ENCODE results near the gene OR11L1. TPM values are rescaled to one million over a fixed set of nuclear protein-coding genes. Genes with fewer than 3 reads are reported as not detected.
A peak's percentile ranks its signal among the peaks of the same experiment; 100 is the strongest.

The OR11L1 gene
- total RNA-seq: not detected
- not detected for polyA plus RNA-seq

GRCh38 chr1:247841796-247842195 is at the start of gene OR11L1:
Gene OR11L1 (minus strand): TSS chr1:247841896. CDS start chr1:247841896, 0 bp downstream.
- H3K27ac Mint-ChIP-seq: peak within 1 kb of the TSS in 1 of 3 donors; percentile 38
- peaks cover 0 to 2% (median 0%) of the 10 kb centered on the region in 4 donors for H3K4me1 Mint-ChIP-seq
- Histone ChIP-seq H3K27me3 (ENCODE audit: control insufficient read depth, insufficient read depth, low read length) (no peaks in the 10 kb centered on the region), H3K27ac (ENCODE audit: insufficient read depth, low read length, poor library complexity, severe bottlenecking) (no peak within 1 kb of the TSS), H3K4me1 (ENCODE audit: control insufficient read depth, insufficient read depth, low read length, poor library complexity, severe bottlenecking) (no peaks in the 10 kb centered on the region), H3K9me3 (ENCODE audit: control insufficient read depth in 2 of 2, low read length in 2 of 2) (no peaks in the 10 kb centered on the region), H3K4me3 (ENCODE audit: low read depth, low read length) (no peak within 1 kb of the TSS), H3K36me3 (ENCODE audit: control insufficient read depth, insufficient read depth, low read length) (no peaks in the 10 kb centered on the region)
- H3K9me3 Mint-ChIP-seq: peaks cover 0 to 5% (median 3%) of the 10 kb centered on the region in 7 donors
- DNase-seq: no peak
- H3K27me3 Mint-ChIP-seq: no peaks in the 10 kb centered on the region
- H3K4me3 Mint-ChIP-seq: no peak within 1 kb of the TSS
- no peak for ATAC-seq (ENCODE audit: low read depth in 2 of 2)
- no peaks in the 10 kb centered on the region for H3K36me3 Mint-ChIP-seq

- ATAC-seq (ENCODE audit: low read depth in 2 of 2) (no peak), DNase-seq (no peak)
- no peaks in the 10 kb centered on the region for H3K4me1 ChIP-seq (ENCODE audit: control insufficient read depth, insufficient read depth, low read length, poor library complexity, severe bottlenecking)
- Mint-ChIP-seq H3K9me3 (peaks cover 0 to 13% (median 0%) of the 10 kb centered on the region in 7 donors), H3K27me3 (no peaks in the 10 kb centered on the region), H3K4me3 (no peak overlapping the region), H3K27ac (no peak overlapping the region), H3K36me3 (no peaks in the 10 kb centered on the region), H3K4me1 (no peaks in the 10 kb centered on the region)
- no peak overlapping the region for H3K27ac ChIP-seq (ENCODE audit: insufficient read depth, low read length, poor library complexity, severe bottlenecking)
- no peak overlapping the region for H3K4me3 ChIP-seq (ENCODE audit: low read depth, low read length)
- H3K27me3 ChIP-seq (ENCODE audit: control insufficient read depth, insufficient read depth, low read length): no peaks in the 10 kb centered on the region
- no peaks in the 10 kb centered on the region for H3K36me3 ChIP-seq (ENCODE audit: control insufficient read depth, insufficient read depth, low read length)
- no peaks in the 10 kb centered on the region for H3K9me3 ChIP-seq (ENCODE audit: control insufficient read depth in 2 of 2, low read length in 2 of 2)
Observed at GRCh38 chr1:247884797-247885413, 43.2 kb upstream of the OR11L1 start.

GRCh38 chr1:247883346-247883745 is 41.6 kb upstream of the OR11L1 start:
- no peaks in the 10 kb centered on the region for H3K36me3 ChIP-seq (ENCODE audit: control insufficient read depth, insufficient read depth, low read length)
- no peaks in the 10 kb centered on the region for H3K27me3 ChIP-seq (ENCODE audit: control insufficient read depth, insufficient read depth, low read length)
- Mint-ChIP-seq H3K27me3 (no peaks in the 10 kb centered on the region), H3K4me3 (no peak overlapping the region), H3K36me3 (no peaks in the 10 kb centered on the region), H3K4me1 (no peaks in the 10 kb centered on the region), H3K27ac (no peak overlapping the region), H3K9me3 (peaks cover 0 to 13% (median 0%) of the 10 kb centered on the region in 7 donors)
- H3K27ac ChIP-seq (ENCODE audit: insufficient read depth, low read length, poor library complexity, severe bottlenecking): no peak overlapping the region
- no peak for ATAC-seq (ENCODE audit: low read depth in 2 of 2)
- H3K9me3 ChIP-seq (ENCODE audit: control insufficient read depth in 2 of 2, low read length in 2 of 2): no peaks in the 10 kb centered on the region
- DNase-seq: no peak
- no peaks in the 10 kb centered on the region for H3K4me1 ChIP-seq (ENCODE audit: control insufficient read depth, insufficient read depth, low read length, poor library complexity, severe bottlenecking)
- H3K4me3 ChIP-seq (ENCODE audit: low read depth, low read length): no peak overlapping the region

GRCh38 chr1:247865416-247865815 is 23.7 kb upstream of the OR11L1 start:
- Histone ChIP-seq H3K27ac (ENCODE audit: insufficient read depth, low read length, poor library complexity, severe bottlenecking) (no peak overlapping the region), H3K36me3 (ENCODE audit: control insufficient read depth, insufficient read depth, low read length) (no peaks in the 10 kb centered on the region), H3K27me3 (ENCODE audit: control insufficient read depth, insufficient read depth, low read length) (no peaks in the 10 kb centered on the region), H3K4me1 (ENCODE audit: control insufficient read depth, insufficient read depth, low read length, poor library complexity, severe bottlenecking) (no peaks in the 10 kb centered on the region), H3K9me3 (ENCODE audit: control insufficient read depth in 2 of 2, low read length in 2 of 2) (peaks cover 0 to 4% of the 10 kb centered on the region in 2 experiments), H3K4me3 (ENCODE audit: low read depth, low read length) (no peak overlapping the region)
- H3K4me1 Mint-ChIP-seq: no peaks in the 10 kb centered on the region
- peaks cover 0 to 9% (median 0%) of the 10 kb centered on the region in 7 donors for H3K9me3 Mint-ChIP-seq
- H3K27ac Mint-ChIP-seq: no peak overlapping the region
- no peaks in the 10 kb centered on the region for H3K36me3 Mint-ChIP-seq
- DNase-seq: no peak
- no peak overlapping the region for H3K4me3 Mint-ChIP-seq
- H3K27me3 Mint-ChIP-seq: peaks cover 15% of the 10 kb centered on the region
- no peak for ATAC-seq (ENCODE audit: low read depth in 2 of 2)

- H3K4me1 ChIP-seq (ENCODE audit: control insufficient read depth, insufficient read depth, low read length, poor library complexity, severe bottlenecking): no peaks in the 10 kb centered on the region
- Mint-ChIP-seq H3K4me3 (no peak overlapping the region), H3K4me1 (no peaks in the 10 kb centered on the region), H3K27me3 (peaks cover 15% of the 10 kb centered on the region), H3K36me3 (no peaks in the 10 kb centered on the region), H3K27ac (no peak overlapping the region), H3K9me3 (peaks cover 0 to 8% (median 0%) of the 10 kb centered on the region in 7 donors)
- no peaks in the 10 kb centered on the region for H3K9me3 ChIP-seq (ENCODE audit: control insufficient read depth in 2 of 2, low read length in 2 of 2)
- no peak overlapping the region for H3K4me3 ChIP-seq (ENCODE audit: low read depth, low read length)
- no peak for DNase-seq
- no peaks in the 10 kb centered on the region for H3K27me3 ChIP-seq (ENCODE audit: control insufficient read depth, insufficient read depth, low read length)
- H3K36me3 ChIP-seq (ENCODE audit: control insufficient read depth, insufficient read depth, low read length): no peaks in the 10 kb centered on the region
- no peak overlapping the region for H3K27ac ChIP-seq (ENCODE audit: insufficient read depth, low read length, poor library complexity, severe bottlenecking)
- ATAC-seq (ENCODE audit: low read depth in 2 of 2): no peak
Observed at GRCh38 chr1:247864644-247865043, 22.9 kb upstream of the OR11L1 start.

GRCh38 chr1:247862756-247863155 is 21.1 kb upstream of the OR11L1 start:
- no peak for ATAC-seq (ENCODE audit: low read depth in 2 of 2)

GRCh38 chr1:247857985-247858619 is 16.4 kb upstream of the OR11L1 start:
- no peak overlapping the region for H3K4me3 ChIP-seq (ENCODE audit: low read depth, low read length)
- H3K36me3 ChIP-seq (ENCODE audit: control insufficient read depth, insufficient read depth, low read length): no peaks in the 10 kb centered on the region
- no peak overlapping the region for H3K27ac ChIP-seq (ENCODE audit: insufficient read depth, low read length, poor library complexity, severe bottlenecking)
- no peaks in the 10 kb centered on the region for H3K9me3 ChIP-seq (ENCODE audit: control insufficient read depth in 2 of 2, low read length in 2 of 2)
- H3K36me3 Mint-ChIP-seq: no peaks in the 10 kb centered on the region
- H3K27me3 Mint-ChIP-seq: peaks cover 30% of the 10 kb centered on the region
- H3K27me3 ChIP-seq (ENCODE audit: control insufficient read depth, insufficient read depth, low read length): peaks cover 7% of the 10 kb centered on the region
- peak overlapping the region in 3 of 4 donors; percentile 51 to 78 (median 58) for H3K4me3 Mint-ChIP-seq
- no peaks in the 10 kb centered on the region for H3K4me1 ChIP-seq (ENCODE audit: control insufficient read depth, insufficient read depth, low read length, poor library complexity, severe bottlenecking)
- H3K9me3 Mint-ChIP-seq: peaks cover 0 to 3% (median 1%) of the 10 kb centered on the region in 7 donors
- H3K27ac Mint-ChIP-seq: no peak overlapping the region
- H3K4me1 Mint-ChIP-seq: peaks cover 0 to 10% (median 5%) of the 10 kb centered on the region in 4 donors
- ATAC-seq (ENCODE audit: low read depth in 2 of 2) (no peak), DNase-seq (no peak)

More at GRCh38 chr1:247862756-247863155, 21.1 kb upstream of the OR11L1 start:
- no peak for DNase-seq
- Histone ChIP-seq H3K27me3 (ENCODE audit: control insufficient read depth, insufficient read depth, low read length) (peaks cover 3% of the 10 kb centered on the region), H3K4me1 (ENCODE audit: control insufficient read depth, insufficient read depth, low read length, poor library complexity, severe bottlenecking) (no peaks in the 10 kb centered on the region), H3K9me3 (ENCODE audit: control insufficient read depth in 2 of 2, low read length in 2 of 2) (no peaks in the 10 kb centered on the region), H3K36me3 (ENCODE audit: control insufficient read depth, insufficient read depth, low read length) (no peaks in the 10 kb centered on the region), H3K4me3 (ENCODE audit: low read depth, low read length) (no peak overlapping the region), H3K27ac (ENCODE audit: insufficient read depth, low read length, poor library complexity, severe bottlenecking) (no peak overlapping the region)
- H3K9me3 Mint-ChIP-seq: peaks cover 0 to 7% (median under 1%) of the 10 kb centered on the region in 7 donors
- H3K27me3 Mint-ChIP-seq: peaks cover 21% of the 10 kb centered on the region
- no peak overlapping the region for H3K4me3 Mint-ChIP-seq
- no peak overlapping the region for H3K27ac Mint-ChIP-seq
- H3K36me3 Mint-ChIP-seq: no peaks in the 10 kb centered on the region
- peaks cover 0 to 5% (median 4%) of the 10 kb centered on the region in 4 donors for H3K4me1 Mint-ChIP-seq

Data from CD4-positive, CD25-positive, alpha-beta regulatory T cell (primary cell).